NCI-H524 treated with DMSO at 0.1 percent for 48 hours (cell line): ENCODE data around the gene MASP2.
A peak's percentile ranks its signal among the peaks of the same experiment; 100 is the strongest.
"Not testable (repeated sequence)": the region's sequence is repeated elsewhere in the genome, so short reads cannot be mapped to it uniquely, and the experiment has no call there.

ENCODE experiments used
- DNase-seq: peaks from one replicate; lab custom pipeline; 2025; lab: John Stamatoyannopoulos, UW

Gene MASP2

GRCh38 chr1:11058595-11059154 is 11.6 kb upstream of the MASP2 start:
- DNase-seq: no peak

DNA sequence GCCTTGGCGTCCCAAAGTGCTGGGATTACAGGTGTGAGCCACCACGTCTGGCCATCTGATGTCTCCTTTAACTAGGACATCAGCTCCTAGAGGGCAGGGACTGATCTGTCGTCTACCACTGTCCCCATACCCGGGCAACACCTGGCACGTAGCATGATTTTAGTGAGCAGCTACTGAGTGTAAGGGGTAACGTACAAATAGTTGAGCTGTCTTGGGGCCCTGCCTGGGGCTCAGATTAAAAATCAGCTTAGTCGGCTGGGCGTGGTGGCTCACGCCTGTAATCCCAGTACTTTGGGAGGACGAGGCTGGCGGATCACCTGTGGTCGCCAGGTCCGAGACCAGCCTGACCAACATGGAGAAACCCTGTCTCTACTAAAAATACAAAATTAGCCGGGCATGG is 11.0 kb upstream of the MASP2 start:
- no peak for DNase-seq

- DNase-seq: no peak
Measured at GRCh38 chr1:11057477-11057876, 10.4 kb upstream of the MASP2 start.

DNA sequence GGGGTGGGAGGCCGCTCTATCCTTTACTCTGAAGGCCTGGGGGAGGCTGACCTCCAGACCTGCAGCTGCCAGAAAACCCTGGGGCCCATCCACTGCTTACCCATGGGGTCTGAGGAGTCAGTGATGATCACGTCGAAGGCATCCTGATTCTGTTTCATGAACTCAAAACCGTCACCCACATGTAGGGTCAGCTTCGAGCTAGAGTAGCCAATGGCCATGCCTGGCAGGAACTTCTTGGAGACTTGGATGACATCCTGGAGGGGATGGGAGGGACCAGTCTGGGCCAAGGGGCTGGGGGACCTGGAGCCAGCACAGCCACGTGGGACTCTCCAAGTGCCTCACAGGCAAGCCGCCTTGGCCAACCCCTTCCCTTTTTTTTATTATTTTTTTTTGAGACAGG is 9.5 kb upstream of the MASP2 start:
- no peak for DNase-seq

DNA sequence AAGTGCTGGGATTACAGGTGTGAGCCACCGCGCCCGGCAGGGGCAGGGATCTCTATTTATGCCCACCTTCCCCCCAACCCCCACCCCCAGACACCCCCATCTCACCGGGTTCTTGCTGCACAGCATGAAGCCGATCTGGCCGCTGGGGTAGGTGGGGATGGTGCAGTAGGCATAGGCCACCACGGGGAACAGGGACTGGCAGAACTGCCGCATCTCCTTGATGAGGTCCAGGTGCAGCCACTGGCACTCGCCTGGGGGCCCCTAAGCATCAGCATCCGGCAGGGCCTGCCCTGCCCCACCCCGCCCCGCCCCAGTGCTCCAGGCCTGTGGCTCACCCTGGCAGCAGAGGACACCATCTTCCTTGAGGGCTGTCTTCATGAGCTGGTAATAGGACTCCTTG is 8.6 kb upstream of the MASP2 start:
- no peak for DNase-seq

DNA sequence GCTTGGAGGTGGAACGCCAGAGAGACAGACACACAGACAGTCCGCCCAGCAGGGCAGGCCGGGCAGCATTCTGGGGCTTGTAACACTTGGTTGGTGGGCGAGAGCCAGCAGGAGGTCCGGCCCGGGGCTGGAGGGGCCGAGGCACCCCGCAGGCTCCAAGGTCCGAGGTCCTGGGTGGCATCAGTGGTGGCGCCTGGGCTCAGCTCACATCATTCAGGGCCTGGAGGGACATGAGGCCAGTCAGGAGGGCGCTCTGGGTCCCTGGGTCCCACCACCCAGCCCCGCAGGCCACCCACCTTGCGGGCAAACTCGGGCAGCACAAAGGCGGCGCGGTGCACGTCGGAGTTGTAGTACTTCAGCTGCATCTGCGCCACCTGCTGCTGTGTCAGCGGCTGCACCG is 7.6 kb upstream of the MASP2 start:
- no peak for DNase-seq

DNA sequence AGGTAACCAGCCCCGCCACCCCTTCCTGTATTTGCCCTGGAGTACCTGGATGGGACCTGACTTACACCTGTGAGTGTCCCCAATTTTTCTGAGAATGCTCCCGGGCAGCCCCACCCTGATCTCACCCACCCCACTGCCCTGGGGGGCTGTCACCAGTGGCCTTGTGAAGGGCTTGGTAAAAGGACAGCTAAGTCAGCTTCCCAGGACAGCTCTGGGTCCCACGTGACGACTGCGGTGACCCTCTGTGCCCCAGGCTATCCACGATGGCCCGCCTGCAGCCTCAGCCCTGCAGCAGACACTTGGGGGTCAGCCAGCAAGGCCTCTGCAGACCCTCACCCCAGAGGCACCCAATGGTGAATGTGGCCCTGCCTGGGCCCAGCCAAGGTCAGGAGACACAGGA is 7.1 kb upstream of the MASP2 start:
- no peak for DNase-seq

- DNase-seq: no peak
Measured at GRCh38 chr1:11053758-11054137, 6.7 kb upstream of the MASP2 start.

GRCh38 chr1:11052839-11053757 is 6.1 kb upstream of the MASP2 start:
- DNase-seq: peak; percentile 32

GRCh38 chr1:11051781-11052511 is 4.9 kb upstream of the MASP2 start:
- DNase-seq: no peak

DNA sequence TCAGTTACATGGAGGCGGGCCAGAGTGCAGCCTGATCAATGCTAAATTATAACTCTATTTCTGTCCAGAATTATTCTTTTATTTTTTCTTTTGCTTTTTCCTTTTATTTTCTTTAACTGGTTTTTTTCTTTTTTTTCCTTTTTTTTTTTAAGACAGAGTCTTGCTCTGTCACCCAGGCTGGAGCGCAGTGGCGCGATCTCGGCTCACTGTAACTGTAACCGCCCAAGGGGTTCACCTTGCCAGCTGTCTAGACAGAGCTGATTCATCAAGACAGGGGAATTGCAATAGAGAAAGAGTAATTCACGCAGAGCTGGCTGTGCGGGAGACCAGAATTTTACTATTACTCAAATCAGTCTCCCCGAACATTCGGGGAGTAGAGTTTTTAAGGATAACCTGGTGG is 4.1 kb upstream of the MASP2 start:
- DNase-seq: not testable (repeated sequence)

DNA sequence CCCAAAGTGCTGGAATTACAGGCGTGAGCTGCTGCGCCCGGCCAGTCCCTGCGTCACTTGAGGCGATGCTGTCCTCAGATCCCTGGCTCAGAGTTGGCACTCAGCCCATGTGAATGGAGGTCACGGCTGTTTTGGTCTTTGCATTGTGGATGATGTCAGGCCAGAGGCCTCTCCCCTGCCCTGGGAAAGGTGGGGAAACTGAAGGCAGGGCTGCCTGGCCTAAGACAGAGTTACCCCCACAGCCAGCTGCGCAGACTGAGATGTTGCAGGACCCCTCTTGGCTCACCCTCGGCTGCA is 821 bp downstream of the MASP2 start:
- DNase-seq: no peak

GRCh38 chr1:11045428-11046269 is 1.4 kb downstream of the MASP2 start:
- DNase-seq: no peak

DNA sequence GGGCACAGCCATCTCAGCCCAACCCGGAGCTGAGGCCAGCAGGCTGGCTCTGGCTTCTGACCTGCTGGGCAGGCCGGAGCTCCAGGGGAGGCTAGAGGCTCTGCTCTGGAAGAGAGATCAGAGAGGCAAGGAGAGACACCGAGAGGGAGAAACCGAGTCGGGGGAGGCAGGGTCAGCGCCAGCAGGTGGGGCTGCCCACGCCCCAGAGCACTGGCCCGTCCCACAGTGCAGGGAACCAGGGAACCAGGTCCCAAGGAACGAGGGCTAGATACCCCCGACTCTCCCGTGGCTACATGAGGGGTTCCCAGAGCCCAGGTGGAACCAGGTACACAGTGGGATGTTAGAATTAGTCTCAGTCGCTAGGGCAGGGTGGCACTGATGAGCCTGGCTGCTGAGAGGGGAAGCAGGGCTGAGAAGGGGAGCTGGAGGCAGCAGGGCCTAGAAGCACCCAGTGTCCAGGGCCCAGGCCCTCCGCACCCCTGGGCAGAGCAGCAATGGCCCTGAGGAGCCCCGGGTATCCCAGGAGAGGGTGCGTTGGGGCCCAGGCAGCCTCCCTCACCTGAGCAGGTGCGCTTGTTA is 2.1 kb downstream of the MASP2 start:
- DNase-seq: no peak

- no peak for DNase-seq
Measured at GRCh38 chr1:11044086-11044848, 2.8 kb downstream of the MASP2 start.

GRCh38 chr1:11042995-11043874 is 3.8 kb downstream of the MASP2 start:
- no peak for DNase-seq

DNA sequence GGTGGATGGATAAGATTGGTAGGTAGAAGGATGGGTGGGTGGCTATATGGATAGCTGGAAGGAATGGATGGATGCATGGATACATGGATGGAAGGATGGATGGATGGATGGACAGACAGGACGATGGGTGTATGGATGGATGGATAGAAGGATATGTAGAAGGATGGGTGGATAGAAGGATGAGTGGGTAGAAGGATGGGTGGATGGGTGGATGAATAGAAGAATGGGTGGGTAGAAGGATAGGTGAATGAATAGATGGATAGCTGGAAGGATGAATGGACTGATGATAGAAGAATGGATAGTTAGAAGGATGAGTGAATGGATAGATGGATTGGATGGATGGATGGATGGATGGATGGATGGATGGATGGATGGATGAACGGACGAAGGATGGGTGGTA is 5.0 kb downstream of the MASP2 start:
- no peak for DNase-seq

DNA sequence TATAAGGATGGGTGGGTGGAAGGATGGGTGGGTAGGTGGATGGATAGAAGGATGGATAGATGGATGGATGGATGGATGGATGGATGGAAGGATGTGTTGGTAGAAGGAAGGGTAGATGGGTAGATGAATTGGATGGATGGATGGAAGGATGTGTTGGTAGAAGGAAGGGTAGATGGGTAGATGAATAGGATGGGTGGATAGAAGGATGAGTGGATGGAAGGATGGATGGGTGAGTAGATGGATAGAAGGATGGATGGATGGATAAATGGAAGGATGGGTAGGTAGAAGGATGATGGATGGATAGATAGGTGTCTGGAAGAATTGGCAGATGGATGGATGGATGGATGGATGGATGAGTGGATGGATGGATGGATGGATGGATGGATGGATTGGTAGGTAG is 6.0 kb downstream of the MASP2 start:
- no peak for DNase-seq

- DNase-seq: not testable (repeated sequence)
Measured at GRCh38 chr1:11040105-11040429, 7.0 kb downstream of the MASP2 start.

DNA sequence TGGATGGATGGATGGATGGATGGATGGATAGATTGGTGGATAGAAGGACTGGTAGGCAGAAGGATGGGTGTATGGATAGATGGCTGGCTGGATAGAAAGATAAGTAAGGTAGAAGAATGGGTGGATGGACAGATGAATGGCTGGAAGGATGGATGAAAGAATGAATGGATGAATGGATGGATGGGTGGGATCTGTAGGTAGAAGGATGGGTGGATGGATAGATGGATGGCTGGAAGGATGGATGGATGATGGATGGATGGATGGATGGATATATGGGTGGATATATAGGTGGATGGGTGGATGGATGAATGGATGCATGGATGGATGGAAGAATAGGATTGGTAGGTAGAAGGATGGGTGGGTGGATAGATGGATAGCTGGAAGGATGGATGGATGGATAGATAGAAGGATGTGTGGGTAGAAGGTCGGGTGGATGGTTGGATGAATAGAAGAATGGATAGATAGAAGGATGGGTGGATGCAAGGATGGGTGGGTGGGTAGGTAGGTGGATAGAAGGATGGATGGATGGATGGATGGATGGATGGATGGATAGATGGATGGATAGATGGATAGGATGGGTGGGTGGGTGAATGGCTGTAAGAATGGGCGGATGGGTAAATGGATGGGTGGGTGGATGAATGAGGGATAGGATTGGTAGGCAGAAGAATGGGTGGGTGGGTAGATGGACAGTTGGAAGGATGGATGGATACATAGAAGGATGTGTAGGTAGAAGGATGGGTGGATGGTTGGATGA is 7.5 kb downstream of the MASP2 start:
- DNase-seq: no peak
